Measurements from ENCODE around the gene ZBTB38.

The ZBTB38 gene

DNA sequence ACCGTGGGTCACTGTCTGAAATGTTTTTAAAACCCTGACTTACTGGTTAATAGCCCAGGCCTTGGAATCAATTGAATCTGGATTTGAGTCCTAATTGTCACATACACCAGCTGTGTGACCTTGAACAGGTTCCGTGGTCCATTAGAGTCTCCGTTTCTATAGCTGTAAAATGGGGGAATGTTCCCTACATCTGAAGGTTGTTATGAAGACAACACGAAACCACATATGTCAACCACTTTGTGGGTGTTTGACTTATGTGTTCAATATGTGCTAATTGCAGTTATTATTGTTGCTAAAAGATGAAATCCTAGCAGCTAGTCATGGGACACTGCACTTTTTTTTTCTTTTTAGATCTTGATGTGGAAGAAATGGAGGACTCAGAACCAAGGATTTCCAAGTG is 35.3 kb downstream of the ZBTB38 start:
- DNase-seq (ENCODE audit: low read depth), result no peak
- TF ChIP-seq CTCF (IDR thresholded peaks at IDR 0.05; ENCODE audit: low read depth, low read length) (no peak), POLR2A (IDR thresholded peaks at IDR 0.05; ENCODE audit: extremely low read depth, insufficient read length) (no peak), MYC (IDR thresholded peaks at IDR 0.05; ENCODE audit: low read depth, low read length) (no peak)
- TF ChIP-seq, protein P1, sequence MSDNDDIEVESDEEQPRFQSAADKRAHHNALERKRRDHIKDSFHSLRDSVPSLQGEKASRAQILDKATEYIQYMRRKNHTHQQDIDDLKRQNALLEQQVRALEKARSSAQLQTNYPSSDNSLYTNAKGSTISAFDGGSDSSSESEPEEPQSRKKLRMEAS (IDR thresholded peaks at IDR 0.05; ENCODE audit: low read depth, low read length), result no peak
- no peak overlapping the region for H3K4me3 ChIP-seq (ENCODE audit: low read depth, low read length)

DNA sequence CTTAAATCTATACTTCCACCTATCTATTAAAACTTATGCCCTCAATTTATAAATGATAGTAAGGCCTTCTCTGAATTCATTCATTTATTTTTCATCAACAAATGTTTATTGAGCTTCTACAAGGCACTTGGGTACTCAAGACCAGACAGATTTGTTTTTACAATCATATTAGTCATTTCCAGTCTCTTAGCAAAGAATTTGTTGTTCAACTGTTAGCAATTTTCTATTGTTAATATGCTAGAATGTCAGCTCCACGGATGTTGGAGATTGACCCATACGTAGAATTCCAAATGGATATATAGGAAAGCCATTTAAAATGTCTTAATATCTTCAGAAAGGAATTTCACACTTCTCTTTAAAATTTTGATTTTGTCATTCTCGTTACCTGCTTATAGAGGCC is 36.7 kb downstream of the ZBTB38 start:
- DNase-seq (ENCODE audit: low read depth), result no peak
- H3K4me3 ChIP-seq (ENCODE audit: low read depth, low read length), result no peak overlapping the region
- TF ChIP-seq POLR2A (IDR thresholded peaks at IDR 0.05; ENCODE audit: extremely low read depth, insufficient read length) (no peak), CTCF (IDR thresholded peaks at IDR 0.05; ENCODE audit: low read depth, low read length) (no peak), MYC (IDR thresholded peaks at IDR 0.05; ENCODE audit: low read depth, low read length) (no peak)
- TF ChIP-seq, protein P1 (IDR thresholded peaks at IDR 0.05; ENCODE audit: low read depth, low read length), result no peak

GRCh38 chr3:141405591-141405990 is 37.3 kb downstream of the ZBTB38 start:
- DNase-seq (ENCODE audit: low read depth), result no peak
- no peak for TF ChIP-seq POLR2A (IDR thresholded peaks at IDR 0.05; ENCODE audit: extremely low read depth, insufficient read length)
- no peak for TF ChIP-seq CTCF (IDR thresholded peaks at IDR 0.05; ENCODE audit: low read depth, low read length)
- no peak for TF ChIP-seq MYC (IDR thresholded peaks at IDR 0.05; ENCODE audit: low read depth, low read length)
- TF ChIP-seq, protein P1 (IDR thresholded peaks at IDR 0.05; ENCODE audit: low read depth, low read length), result no peak

DNA sequence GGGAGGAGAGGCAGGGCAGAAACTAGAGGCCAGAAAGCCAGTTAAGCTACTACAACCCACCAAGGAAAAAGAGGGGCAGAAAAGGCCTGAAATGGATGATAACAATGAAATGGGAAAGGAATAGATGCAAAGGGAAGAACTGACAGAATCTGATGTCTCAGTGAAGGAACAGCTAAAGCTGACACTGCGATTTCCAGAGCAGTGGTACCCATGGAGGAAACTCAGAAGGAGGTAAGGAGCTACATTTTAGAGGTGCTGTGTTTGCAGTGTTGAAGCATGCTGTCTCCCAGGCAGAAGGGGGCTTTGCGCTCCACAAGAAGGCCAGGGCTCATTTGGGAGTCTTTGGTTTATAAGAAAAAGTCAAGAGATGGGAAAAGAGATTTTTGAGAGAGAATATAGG is 38.0 kb downstream of the ZBTB38 start:
- TF ChIP-seq MYC (IDR thresholded peaks at IDR 0.05; ENCODE audit: low read depth, low read length), result no peak
- no peak for TF ChIP-seq POLR2A (IDR thresholded peaks at IDR 0.05; ENCODE audit: extremely low read depth, insufficient read length)
- TF ChIP-seq, protein P1 (IDR thresholded peaks at IDR 0.05; ENCODE audit: low read depth, low read length), result no peak
- TF ChIP-seq CTCF (IDR thresholded peaks at IDR 0.05; ENCODE audit: low read depth, low read length), result no peak
- no peak overlapping the region for H3K4me3 ChIP-seq (ENCODE audit: low read depth, low read length)

More at GRCh38 chr3:141405591-141405990, 37.3 kb downstream of the ZBTB38 start:
- no peak overlapping the region for H3K4me3 ChIP-seq (ENCODE audit: low read depth, low read length)

GRCh38 chr3:141407047-141407446 is 38.7 kb downstream of the ZBTB38 start:
- no peak overlapping the region for H3K4me3 ChIP-seq (ENCODE audit: low read depth, low read length)
- no peak for DNase-seq (ENCODE audit: low read depth)
- TF ChIP-seq MYC (IDR thresholded peaks at IDR 0.05; ENCODE audit: low read depth, low read length), result no peak
- TF ChIP-seq CTCF (IDR thresholded peaks at IDR 0.05; ENCODE audit: low read depth, low read length), result no peak
- TF ChIP-seq, protein P1 (IDR thresholded peaks at IDR 0.05; ENCODE audit: low read depth, low read length), result no peak
- no peak for TF ChIP-seq POLR2A (IDR thresholded peaks at IDR 0.05; ENCODE audit: extremely low read depth, insufficient read length)

More for the DNA sequence above, 38.0 kb downstream of the ZBTB38 start:
- no peak for DNase-seq (ENCODE audit: low read depth)

All from NB4 (cell line).